LHCN-M2 (cell line): ENCODE data around the gene SUPT20HL2. TPM values are rescaled to one million over a fixed set of nuclear protein-coding genes. Genes with fewer than 3 reads are reported as not detected.
"Not testable (repeated sequence)": the region's sequence is repeated elsewhere in the genome, so short reads cannot be mapped to it uniquely, and the experiment has no call there.

Experiments used
- DNase-seq: peaks from one replicate; pipeline ENCODE4 v3.0.0-alpha.2; 2012; ENCODE audit warnings: low read depth
- total RNA-seq: library from RNA; depleted of rRNA; stranded (reverse); fragments of >200 nt; gene quantifications from 2 replicates; pipeline ENCODE4 v1.2.3, GENCODE V29; 2014

The SUPT20HL2 gene
- total RNA-seq, 1 experiment from 2014 or later: not detected

DNA sequence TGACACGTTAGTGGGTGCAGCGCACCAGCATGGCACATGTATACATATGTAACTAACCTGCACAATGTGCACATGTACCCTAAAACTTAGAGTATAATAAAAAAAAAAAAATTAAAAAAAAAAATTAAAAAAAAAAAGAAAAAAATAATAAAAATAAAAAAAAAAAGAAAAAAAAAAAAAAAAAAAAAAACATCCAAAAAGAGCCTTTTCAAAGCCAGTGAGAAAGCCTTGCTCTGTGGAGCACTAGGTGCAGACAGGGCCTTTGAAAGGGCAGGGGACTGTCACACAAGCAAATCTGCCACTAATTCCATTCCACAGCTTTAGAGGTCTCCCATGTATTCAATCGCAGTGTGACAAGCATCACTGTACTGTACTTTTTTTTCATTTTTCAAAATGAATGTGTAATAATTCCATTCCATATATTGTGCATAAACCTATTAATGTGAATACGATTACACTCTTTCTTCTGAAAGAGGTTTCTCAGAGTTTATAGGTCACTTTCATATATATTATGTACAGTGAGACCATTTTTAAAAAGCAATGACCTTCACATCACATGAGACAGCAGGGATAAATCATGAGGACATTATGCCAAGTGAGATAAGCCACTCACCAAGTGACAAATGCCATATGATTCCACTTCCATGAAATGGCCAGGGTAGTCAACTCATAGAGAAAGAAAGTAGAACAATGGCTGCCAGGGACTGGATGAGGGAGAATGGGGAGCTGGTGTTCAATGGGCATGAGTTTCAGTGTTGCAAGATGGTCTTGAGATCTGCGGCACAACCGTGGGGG lies 4.1 kb downstream of the SUPT20HL2 start:
- not testable (repeated sequence) for DNase-seq

- DNase-seq: not testable (repeated sequence)
Observed at GRCh38 chrX:24308803-24309202, 5.1 kb downstream of the SUPT20HL2 start.

DNA sequence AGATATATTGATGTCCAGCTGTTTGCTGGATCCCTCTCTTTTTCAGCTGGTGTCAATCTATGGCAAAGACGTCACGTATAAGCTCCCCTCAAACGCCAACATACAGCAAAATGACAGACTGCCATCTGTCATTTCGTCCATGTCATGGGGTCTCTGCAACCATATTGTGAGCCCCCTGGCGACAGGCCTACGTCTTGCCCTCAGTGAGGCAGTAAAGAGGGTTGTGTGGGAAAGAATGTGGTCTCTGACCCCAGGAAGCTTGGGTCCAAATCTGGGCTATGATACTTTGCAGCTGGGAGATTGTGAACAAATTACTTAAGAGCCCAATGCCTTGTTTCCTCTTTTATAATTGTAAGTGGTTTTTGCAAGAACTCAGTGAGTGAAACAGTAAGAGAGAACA lies 7.4 kb downstream of the SUPT20HL2 start:
- DNase-seq: no peak

DNA sequence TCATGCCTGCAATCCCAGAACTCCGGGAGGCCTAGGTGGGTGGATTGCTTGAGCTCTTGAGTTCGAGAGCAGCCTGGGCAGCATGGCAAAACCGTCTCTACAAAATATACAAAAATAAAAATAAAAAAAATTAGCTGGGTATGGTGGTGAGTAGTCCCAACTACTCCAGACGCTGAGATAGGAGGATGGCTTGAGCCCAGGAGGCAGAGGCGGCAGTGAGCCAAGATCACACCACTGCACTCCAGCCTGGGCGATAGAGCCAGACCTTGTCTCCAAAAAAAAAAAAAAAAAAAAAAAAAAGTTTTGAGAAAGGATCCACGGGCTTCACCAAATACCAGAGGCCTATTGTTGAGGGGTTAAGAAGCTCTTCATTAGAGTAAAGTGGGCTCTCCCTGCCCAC lies 8.0 kb downstream of the SUPT20HL2 start:
- DNase-seq: no peak

DNA sequence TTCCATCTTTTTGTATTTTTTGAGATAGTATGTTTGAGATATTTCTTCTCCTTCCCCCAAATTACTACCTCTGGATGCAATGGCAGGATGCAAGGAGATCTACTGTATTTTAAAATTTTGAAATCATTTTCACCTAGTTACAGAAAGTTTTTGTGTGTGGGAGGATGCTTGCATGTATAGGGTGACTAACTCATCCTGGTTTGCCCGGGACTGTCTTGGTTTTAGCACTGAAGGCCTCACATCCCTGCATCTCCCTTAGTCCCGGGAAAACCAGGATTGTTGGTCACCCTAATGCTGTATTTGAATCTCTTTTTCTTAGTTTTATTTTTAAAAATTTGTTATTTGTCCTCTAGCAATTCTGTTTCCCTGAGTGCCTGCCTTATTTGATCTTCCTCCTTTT lies 12.1 kb downstream of the SUPT20HL2 start:
- DNase-seq: no peak

DNA sequence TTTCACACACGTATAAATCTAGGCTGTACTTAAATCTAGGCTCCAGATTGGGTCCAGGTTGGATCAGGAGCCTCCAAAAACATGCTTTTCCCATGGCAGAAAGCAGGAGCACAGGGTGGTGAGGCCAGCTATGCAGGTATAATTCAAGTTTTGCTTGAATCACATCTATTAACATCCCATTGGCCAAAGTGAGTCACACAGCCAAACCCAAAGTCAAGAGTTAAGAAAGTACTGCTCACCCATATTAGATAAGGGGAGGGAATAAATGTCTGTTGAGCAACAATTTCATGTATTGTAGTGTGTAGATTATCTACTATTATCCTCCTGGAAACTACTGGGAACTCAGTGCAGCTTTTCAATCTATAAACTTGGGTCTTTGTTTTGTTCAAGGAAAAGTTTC lies 12.8 kb downstream of the SUPT20HL2 start:
- DNase-seq: no peak

GRCh38 chrX:24298191-24298590 lies 15.7 kb downstream of the SUPT20HL2 start:
- peak; percentile 4 for DNase-seq

GRCh38 chrX:24294619-24295018 lies 19.2 kb downstream of the SUPT20HL2 start:
- DNase-seq: peak; percentile 15

DNA sequence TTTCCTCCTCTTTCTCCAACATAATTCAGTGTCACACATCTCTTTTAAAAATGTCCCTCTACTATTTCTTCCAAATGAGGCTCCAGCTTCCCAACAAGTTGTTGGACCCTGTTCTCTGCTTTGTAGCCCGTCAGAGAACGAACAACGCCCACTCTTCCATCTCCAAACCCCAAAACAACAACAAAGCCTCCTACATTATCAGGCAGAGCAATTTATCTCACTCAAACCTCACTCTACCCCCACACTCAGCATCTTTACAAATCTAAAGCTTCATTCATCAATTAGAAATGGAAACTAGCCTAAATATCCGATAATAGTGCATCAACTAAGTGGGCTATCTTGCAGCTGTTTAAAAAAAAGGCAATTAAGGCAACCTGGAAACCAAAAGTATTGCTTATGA lies 20.5 kb downstream of the SUPT20HL2 start:
- DNase-seq: no peak

GRCh38 chrX:24292353-24292752 lies 21.5 kb downstream of the SUPT20HL2 start:
- DNase-seq: no peak

- no peak for DNase-seq
Observed at GRCh38 chrX:24285082-24285481, 28.8 kb downstream of the SUPT20HL2 start.

DNA sequence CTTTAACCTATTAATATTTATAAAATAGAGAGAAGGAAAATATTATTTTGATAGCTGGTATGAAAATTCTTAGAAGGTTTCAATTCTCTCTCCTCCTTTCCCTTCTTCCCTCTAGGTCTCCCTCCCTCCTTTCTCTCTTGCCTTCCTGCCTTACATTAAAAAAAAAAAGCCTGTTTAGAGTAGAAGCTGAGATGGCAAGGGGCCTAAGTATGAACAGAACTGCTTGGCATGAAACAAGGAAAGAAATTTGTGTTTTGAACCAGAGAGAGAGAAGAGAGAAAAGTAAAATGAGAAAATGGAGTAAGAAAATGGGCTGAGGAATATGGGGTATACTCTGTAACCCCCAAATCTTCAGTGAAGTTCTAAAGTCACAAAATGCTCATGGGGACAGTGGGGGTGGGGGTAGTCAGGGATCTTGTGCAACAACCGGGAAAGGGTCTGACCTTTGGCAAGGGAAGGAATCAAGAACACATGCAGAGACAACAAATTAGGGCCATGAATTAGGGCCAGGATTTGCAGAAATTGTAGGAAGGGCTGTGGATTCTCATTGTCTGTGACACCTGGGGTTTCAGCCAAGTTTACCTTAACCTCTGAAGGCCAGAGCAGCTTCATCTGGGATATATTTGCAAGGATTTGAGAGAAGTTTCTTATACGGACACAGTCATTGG lies 30.6 kb downstream of the SUPT20HL2 start:
- no peak for DNase-seq

DNA sequence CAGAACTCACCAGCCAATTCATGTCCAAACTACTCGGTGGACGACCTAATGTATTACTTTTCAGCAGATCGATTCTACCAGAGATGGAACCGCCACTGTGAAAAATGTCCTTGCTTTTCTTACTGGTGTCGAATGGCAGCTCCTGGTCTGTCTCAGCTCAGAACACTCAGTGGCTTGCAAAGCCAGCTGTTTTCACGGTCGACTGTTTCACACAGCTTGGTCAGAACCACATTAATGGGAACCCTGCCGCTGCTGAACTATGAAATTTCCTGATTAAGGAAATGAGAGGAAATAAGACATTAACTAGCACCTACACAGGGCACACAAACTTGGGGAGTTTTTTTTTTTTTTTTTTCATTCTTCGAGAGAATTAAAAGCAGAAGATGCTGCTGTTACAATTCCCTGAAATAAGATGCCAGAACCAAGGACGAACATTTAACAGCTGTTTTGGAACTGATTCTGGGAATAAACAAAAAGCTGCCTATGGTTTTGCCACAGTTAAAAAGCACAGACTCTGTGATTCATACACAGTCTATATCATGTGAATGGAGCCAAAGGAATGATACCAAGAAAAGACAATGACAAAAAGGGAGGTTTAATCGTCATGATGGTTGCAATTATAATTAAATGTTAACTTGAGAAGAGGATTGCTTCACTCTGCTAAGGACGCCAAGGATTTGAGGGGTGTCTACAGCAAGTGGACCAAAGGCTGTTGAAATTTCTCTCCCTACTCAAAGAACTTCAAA lies 31.3 kb downstream of the SUPT20HL2 start:
- DNase-seq: peak; percentile 39

- DNase-seq: no peak
Observed at GRCh38 chrX:24277405-24277804, 36.5 kb downstream of the SUPT20HL2 start.

DNA sequence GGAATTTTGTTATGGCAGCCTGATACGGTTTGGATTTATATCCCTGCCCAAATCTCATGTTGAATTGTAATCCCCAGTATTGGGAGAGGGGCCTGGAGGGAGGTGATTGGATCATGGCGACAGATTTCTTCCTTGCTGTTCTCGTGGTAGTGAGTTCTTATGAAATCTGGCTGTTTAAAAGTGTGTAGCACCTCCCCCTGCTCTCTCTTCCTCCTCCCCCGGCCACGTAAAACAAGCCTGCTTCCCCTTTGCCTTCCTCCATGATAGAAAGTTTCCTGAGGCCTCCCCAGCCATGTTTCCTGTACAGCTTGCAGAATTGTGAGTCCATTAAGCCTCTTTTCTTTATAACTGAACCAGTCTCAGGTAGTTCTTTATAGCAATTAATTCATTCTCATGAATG lies 37.9 kb downstream of the SUPT20HL2 start:
- no peak for DNase-seq

DNA sequence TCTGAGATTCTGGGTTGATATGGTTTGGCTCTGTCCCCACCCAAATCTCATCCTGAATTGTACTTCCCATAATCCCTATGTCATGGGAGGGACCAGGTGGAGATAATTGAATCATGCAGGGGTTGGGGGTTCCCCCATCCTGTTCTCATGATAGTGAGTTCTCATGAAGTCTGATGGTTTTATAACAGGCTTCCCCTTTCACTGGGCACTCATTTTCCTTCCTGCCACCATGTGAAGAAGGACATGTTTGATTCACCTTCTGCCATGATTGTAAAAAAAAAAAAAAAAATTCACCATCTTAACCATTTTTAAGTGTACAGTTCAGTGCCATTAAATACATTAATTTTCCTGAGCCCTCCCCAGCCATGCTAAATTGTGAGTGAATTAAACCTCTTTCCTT lies 42.6 kb downstream of the SUPT20HL2 start:
- DNase-seq: no peak

DNA sequence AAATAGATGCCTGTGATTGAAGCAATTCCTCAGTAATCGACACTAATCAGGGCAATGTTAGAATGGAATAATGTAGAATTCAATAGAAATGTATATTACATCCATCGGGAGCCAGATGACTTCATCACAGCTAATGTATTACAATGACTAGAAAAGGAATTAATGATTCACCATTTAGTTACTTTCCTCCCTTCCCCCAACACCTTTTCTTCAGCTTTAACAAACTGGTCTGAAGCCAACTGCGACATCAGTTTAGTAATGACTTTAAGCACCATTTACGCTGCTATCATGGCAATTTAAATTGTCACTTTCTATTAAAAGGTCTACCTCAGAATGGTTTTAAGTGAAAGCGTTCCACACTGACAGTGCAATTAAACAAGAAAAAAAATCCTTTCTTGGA lies 45.1 kb downstream of the SUPT20HL2 start:
- DNase-seq: no peak

GRCh38 chrX:24266996-24267395 lies 46.9 kb downstream of the SUPT20HL2 start:
- DNase-seq: no peak

- DNase-seq: no peak
Observed at GRCh38 chrX:24264383-24264782, 49.5 kb downstream of the SUPT20HL2 start.

GRCh38 chrX:24262309-24262708 lies 51.6 kb downstream of the SUPT20HL2 start:
- DNase-seq: no peak
